ENCODE measurements around the gene BRD9. TPM values are rescaled to one million over a fixed set of nuclear protein-coding genes. Genes with fewer than 3 reads are reported as not detected.

Gene BRD9
- total RNA-seq, 1 donor from 2014 or later = 104 TPM

- H3K4me3 Mint-ChIP-seq (ENCODE audit: unreplicated experiment) = no peak overlapping the region
These were observed 19.0 kb upstream of the BRD9 start for GRCh38 chr5:911601-912000.

GRCh38 chr5:910769-911160, 18.2 kb upstream of the BRD9 start:
- no peaks in the 10 kb centered on the region for H3K27me3 Mint-ChIP-seq (ENCODE audit: unreplicated experiment)
- H3K27ac Mint-ChIP-seq (ENCODE audit: unreplicated experiment) = no peak overlapping the region
- no peak overlapping the region for H3K4me3 Mint-ChIP-seq (ENCODE audit: unreplicated experiment)
- no peak for DNase-seq
- H3K36me3 Mint-ChIP-seq (ENCODE audit: unreplicated experiment) = no peaks in the 10 kb centered on the region
- peaks cover 2% of the 10 kb centered on the region for H3K9me3 Mint-ChIP-seq (ENCODE audit: unreplicated experiment)
- H3K4me1 Mint-ChIP-seq (ENCODE audit: low read depth, unreplicated experiment) = peaks cover 7% of the 10 kb centered on the region
- no peak for TF ChIP-seq CTCF (IDR thresholded peaks at IDR 0.05; ENCODE audit: partially characterized antibody, unreplicated experiment)

More at GRCh38 chr5:911601-912000, 19.0 kb upstream of the BRD9 start:
- Mint-ChIP-seq H3K4me1 (ENCODE audit: low read depth, unreplicated experiment) (peaks cover 7% of the 10 kb centered on the region), H3K9me3 (ENCODE audit: unreplicated experiment) (peaks cover 2% of the 10 kb centered on the region), H3K27me3 (ENCODE audit: unreplicated experiment) (no peaks in the 10 kb centered on the region), H3K27ac (ENCODE audit: unreplicated experiment) (no peak overlapping the region), H3K36me3 (ENCODE audit: unreplicated experiment) (no peaks in the 10 kb centered on the region)
- TF ChIP-seq CTCF (IDR thresholded peaks at IDR 0.05; ENCODE audit: partially characterized antibody, unreplicated experiment) = no peak
- no peak for DNase-seq

- no peaks in the 10 kb centered on the region for H3K36me3 Mint-ChIP-seq (ENCODE audit: unreplicated experiment)
- H3K27me3 Mint-ChIP-seq (ENCODE audit: unreplicated experiment) = no peaks in the 10 kb centered on the region
- DNase-seq = no peak
- no peak overlapping the region for H3K27ac Mint-ChIP-seq (ENCODE audit: unreplicated experiment)
- TF ChIP-seq CTCF (IDR thresholded peaks at IDR 0.05; ENCODE audit: partially characterized antibody, unreplicated experiment) = no peak
- no peak overlapping the region for H3K4me3 Mint-ChIP-seq (ENCODE audit: unreplicated experiment)
- H3K4me1 Mint-ChIP-seq (ENCODE audit: low read depth, unreplicated experiment) = peaks cover 7% of the 10 kb centered on the region
- peaks cover 2% of the 10 kb centered on the region for H3K9me3 Mint-ChIP-seq (ENCODE audit: unreplicated experiment)
These were observed 17.6 kb upstream of the BRD9 start for GRCh38 chr5:909994-910768.

GRCh38 chr5:909086-909485, 16.5 kb upstream of the BRD9 start:
- no peak overlapping the region for H3K4me3 Mint-ChIP-seq (ENCODE audit: unreplicated experiment)
- H3K4me1 Mint-ChIP-seq (ENCODE audit: low read depth, unreplicated experiment) = peaks cover 4% of the 10 kb centered on the region
- TF ChIP-seq CTCF (IDR thresholded peaks at IDR 0.05; ENCODE audit: partially characterized antibody, unreplicated experiment) = no peak
- no peak overlapping the region for H3K27ac Mint-ChIP-seq (ENCODE audit: unreplicated experiment)
- H3K36me3 Mint-ChIP-seq (ENCODE audit: unreplicated experiment) = no peaks in the 10 kb centered on the region
- no peaks in the 10 kb centered on the region for H3K27me3 Mint-ChIP-seq (ENCODE audit: unreplicated experiment)
- DNase-seq = no peak
- peaks cover 2% of the 10 kb centered on the region for H3K9me3 Mint-ChIP-seq (ENCODE audit: unreplicated experiment)

- H3K36me3 Mint-ChIP-seq (ENCODE audit: unreplicated experiment) = no peaks in the 10 kb centered on the region
- peaks cover 2% of the 10 kb centered on the region for H3K27me3 Mint-ChIP-seq (ENCODE audit: unreplicated experiment)
- peaks cover 2% of the 10 kb centered on the region for H3K4me1 Mint-ChIP-seq (ENCODE audit: low read depth, unreplicated experiment)
- no peak overlapping the region for H3K27ac Mint-ChIP-seq (ENCODE audit: unreplicated experiment)
- no peak for TF ChIP-seq CTCF (IDR thresholded peaks at IDR 0.05; ENCODE audit: partially characterized antibody, unreplicated experiment)
- DNase-seq = no peak
- H3K4me3 Mint-ChIP-seq (ENCODE audit: unreplicated experiment) = no peak overlapping the region
- H3K9me3 Mint-ChIP-seq (ENCODE audit: unreplicated experiment) = peaks cover 4% of the 10 kb centered on the region
These were observed 15.6 kb upstream of the BRD9 start for GRCh38 chr5:908172-908571.
